B cell (primary cell): ENCODE measurements around the gene MFN1. TPM values are rescaled to one million over a fixed set of nuclear protein-coding genes. Genes with fewer than 3 reads are reported as not detected.

Experiments used
- ATAC-seq: fragments of 200-7000 bp; cut with Tn5 transposase; one replicate; pipeline ENCODE4 v1.10.0; 2021; ENCODE audit warnings: low read depth, mild to moderate bottlenecking, moderate number of reproducible peaks, moderate library complexity
- CTCF ChIA-PET: fragments of 350-600 bp; sonication (Branson Sonifier 250); formaldehyde crosslinking; loops from one replicate; lab custom pipeline; 2021; ENCODE audit warnings: antibody characterized with exemption, inconsistent platforms; lab: Charles Lee
- POLR2A ChIA-PET: fragments of 350-600 bp; sonication (Branson Sonifier 250); formaldehyde crosslinking; loops from one replicate; lab custom pipeline; 2021; ENCODE audit warnings: antibody characterized with exemption; lab: Charles Lee
- DNase-seq: peaks from one replicate; pipeline ENCODE4 v3.0.0; 2013
- H2AFZ ChIP-seq: 2 replicates; pipeline ENCODE4 v1.6.1; 2012; ENCODE audit warnings: mild to moderate bottlenecking, low read depth, low read length; ENCODE audit not compliant: insufficient read depth, poor library complexity, severe bottlenecking
- H3K27ac ChIP-seq, 2 donors: 1 replicate in 1 of 2; 2 replicates in 1 of 2; pipeline ENCODE4 v1.5.1; 2012 to 2013; ENCODE audit warnings: low read length in 2 of 2, mild to moderate bottlenecking in 2 of 2, moderate library complexity in 1 of 2
- H3K27me3 ChIP-seq, 4 experiments: fragments of 200-600 bp in 1 of 4; sonication (generic) in 1 of 4; replicated peaks in 1 of 4; 1 replicate in 2 of 4; 2 replicates in 2 of 4; pipeline versions ENCODE4 v1.6.1 to v1.7.0; 2013 to 2016; ENCODE audit warnings: low read length in 3 of 4, mild to moderate bottlenecking in 2 of 4, mixed read lengths in 1 of 4, moderate library complexity in 1 of 4; ENCODE audit not compliant: insufficient read depth in 4 of 4, control insufficient read depth in 3 of 4; ENCODE audit errors: control extremely low read depth in 1 of 4
- H3K36me3 ChIP-seq, 2 experiments: replicated peaks in 1 of 2; 1 replicate in 1 of 2; 2 replicates in 1 of 2; pipeline versions ENCODE4 v1.6.1 to v1.7.1; 2013; ENCODE audit warnings: low read length in 1 of 2; ENCODE audit not compliant: insufficient read depth in 2 of 2, control insufficient read depth in 1 of 2; ENCODE audit errors: control extremely low read depth in 1 of 2, extremely low read depth in 1 of 2
- H3K4me1 ChIP-seq, 2 donors: fragments of 200-600 bp in 1 of 2; sonication (generic) in 1 of 2; 1 replicate in 1 of 2; 2 replicates in 1 of 2; pipeline versions ENCODE4 v1.5.1 to v1.6.1; 2013 to 2017; ENCODE audit warnings: low read length in 2 of 2; ENCODE audit not compliant: control insufficient read depth in 2 of 2, insufficient read depth in 2 of 2
- H3K4me2 ChIP-seq: replicated peaks from 2 replicates; pipeline ENCODE3; 2012; ENCODE audit warnings: mild to moderate bottlenecking, low read depth, low read length; ENCODE audit not compliant: poor library complexity, severe bottlenecking
- H3K4me3 ChIP-seq, 5 experiments: fragments of 200-600 bp in 1 of 5; sonication (generic) in 1 of 5; 1 replicate in 3 of 5; 2 replicates in 2 of 5; pipeline versions ENCODE4 v1.5.1 to v1.7.0; 2011 to 2016; ENCODE audit warnings: low read length in 4 of 5, mild to moderate bottlenecking in 4 of 5, low read depth in 2 of 5, control low read depth in 1 of 5, moderate library complexity in 1 of 5; ENCODE audit not compliant: insufficient read depth in 1 of 5; ENCODE audit errors: control extremely low read depth in 1 of 5, extremely low read depth in 1 of 5
- H3K79me2 ChIP-seq: fragments of 200-600 bp; sonication (generic); one replicate; pipeline ENCODE4 v1.6.0; 2016; ENCODE audit warnings: low read length; ENCODE audit not compliant: control insufficient read depth, insufficient read depth
- H3K9ac ChIP-seq: fragments of 200-600 bp; sonication (generic); 2 replicates; pipeline ENCODE4 v1.6.1; 2017; ENCODE audit warnings: mild to moderate bottlenecking, low read length, moderate library complexity
- H3K9me3 ChIP-seq, 3 donors: one replicate each; pipeline versions ENCODE4 v1.6.1 to v1.7.1; 2013; ENCODE audit warnings: low read length in 2 of 3; ENCODE audit not compliant: control insufficient read depth in 2 of 3, insufficient read depth in 1 of 3; ENCODE audit errors: control extremely low read depth in 1 of 3
- H4K20me1 ChIP-seq: 2 replicates; pipeline ENCODE4 v1.6.0; 2012; ENCODE audit warnings: mild to moderate bottlenecking, low read length; ENCODE audit not compliant: insufficient read depth, control insufficient read depth, poor library complexity, severe bottlenecking
- H3K27ac Mint-ChIP-seq: one replicate; pipeline ENCODE4 v1.8.0; 2021; ENCODE audit warnings: mixed read lengths
- H3K27me3 Mint-ChIP-seq: one replicate; pipeline ENCODE4 v1.8.0; 2021; ENCODE audit warnings: mixed read lengths
- H3K4me1 Mint-ChIP-seq: one replicate; pipeline ENCODE4 v1.8.0; 2021; ENCODE audit warnings: mixed read lengths
- H3K4me3 Mint-ChIP-seq: one replicate; pipeline ENCODE4 v1.8.0; 2021; ENCODE audit warnings: mixed read lengths
- H3K9me3 Mint-ChIP-seq: one replicate; pipeline ENCODE4 v1.8.0; 2022; ENCODE audit warnings: mixed read lengths; ENCODE audit not compliant: insufficient read depth
- CTCF ChIP-seq: fragments of 200-600 bp; IDR thresholded peaks from one replicate; pipeline ENCODE4 v1.8.0; 2022; ENCODE audit warnings: antibody characterized with exemption, mild to moderate bottlenecking
- EZH2 ChIP-seq: IDR thresholded peaks from 2 replicates; pipeline ENCODE4 v1.6.1; 2012; ENCODE audit warnings: borderline replicate concordance, low read depth, mild to moderate bottlenecking, moderate library complexity, low read length; ENCODE audit not compliant: insufficient read depth, poor library complexity, severe bottlenecking
- WGBS: methylation state at CpG from one replicate; pipeline ENCODE4 v1.1.5; 2013; ENCODE audit warnings: missing lambda C conversion rate; ENCODE audit not compliant: insufficient coverage; 5-methylcytosine and 5-hydroxymethylcytosine counted together
- intact Hi-C: fragments of 100-400 bp; cut with micrococcal nuclease; formaldehyde crosslinking; loops from one replicate; pipeline ENCODE4 v1.10.0; 2022
- polyA plus RNA-seq: library from polyadenylated mRNA; depleted of rRNA; stranded (reverse); fragments of >200 nt; gene quantifications from 2 replicates; pipeline ENCODE4 v1.2.3, GENCODE V29; 2012
- total RNA-seq, 2 donors: library from RNA; stranded (reverse); fragments of 120-200 nt in 1 of 2; gene quantifications; 1 replicate in 1 of 2; 2 replicates in 1 of 2; pipeline versions ENCODE4 v1.2.3 to v1.2.4, GENCODE V29; 2013 to 2022

Gene MFN1
- total and polyA plus RNA-seq, 2 donors (not counting 1 experiment from before 2014, with no cell fraction given), result 26.0 to 108 TPM

GRCh38 chr3:179336345-179336929 lies 11.1 kb upstream of the MFN1 start:
- no CpG with 5 or more reads among the region's 1 CpG for WGBS
- Histone ChIP-seq H3K27me3 (no peaks in the 10 kb centered on the region), H2AFZ (no peak overlapping the region), H3K36me3 (peaks cover 6 to 29% of the 10 kb centered on the region in 2 experiments), H3K9ac (no peak overlapping the region), H3K9me3 (no peaks in the 10 kb centered on the region), H4K20me1 (no peaks in the 10 kb centered on the region), H3K79me2 (peaks cover 7% of the 10 kb centered on the region), H3K4me3 (no peak overlapping the region), H3K4me1 (no peaks in the 10 kb centered on the region), H3K27ac (no peak overlapping the region), H3K4me2 (no peak overlapping the region)
- no peaks in the 10 kb centered on the region for H3K9me3 Mint-ChIP-seq
- TF ChIP-seq EZH2 (no peak), CTCF (no peak)
- ATAC-seq (no peak), DNase-seq (no peak)
- no peak overlapping the region for H3K27ac Mint-ChIP-seq
- intact Hi-C loops, result no loop called here
- ChIA-PET CTCF (interaction anchor here (0.8 to 0.9 kb wide), 2 partner anchors 21 to 321 kb away, joined by 3 read pairs; no protein-coding TSS in a partner anchor), POLR2A (no interaction called here)
- H3K27me3 Mint-ChIP-seq, result no peaks in the 10 kb centered on the region
- no peaks in the 10 kb centered on the region for H3K4me1 Mint-ChIP-seq
- H3K4me3 Mint-ChIP-seq, result no peak overlapping the region
